EH (cell line): Measurements from ENCODE around the gene PARM1.

ENCODE experiments used
- DNase-seq: peaks from one replicate; pipeline ENCODE4 v3.0.0-alpha.2; 2015; ENCODE audit warnings: low read depth

PARM1 gene

GRCh38 chr4:75087416-75087815, 154.5 kb downstream of the PARM1 start:
- no peak for DNase-seq

GRCh38 chr4:75087865-75088264, 154.9 kb downstream of the PARM1 start:
- DNase-seq: no peak

- DNase-seq: no peak
Observed at GRCh38 chr4:75089206-75089605, 156.3 kb downstream of the PARM1 start.

GRCh38 chr4:75099321-75099720, 166.4 kb downstream of the PARM1 start:
- no peak for DNase-seq
